DOHH2 (cell line): ENCODE measurements around the gene NAGPA.

Experiments
- H3F3A ChIP-seq: fragments of 200-600 bp; sonication (generic), shearing (Covaris generic); 2 replicates; pipeline ENCODE4 v1.6.0; 2016; ENCODE audit warnings: antibody characterized with exemption, mild to moderate bottlenecking; ENCODE audit not compliant: control insufficient read depth, insufficient read depth
- H3K27ac ChIP-seq: fragments of 200-600 bp; sonication (generic); 2 replicates; pipeline ENCODE4 v1.5.1; 2014; ENCODE audit warnings: low read depth, mild to moderate bottlenecking, low read length, moderate library complexity
- H3K27me3 ChIP-seq: fragments of 200-600 bp; sonication (generic); 2 replicates; pipeline ENCODE4 v1.6.1; 2014; ENCODE audit warnings: mild to moderate bottlenecking, low read length, mixed read lengths; ENCODE audit not compliant: control insufficient read depth
- H3K36me3 ChIP-seq: fragments of 200-600 bp; sonication (generic); 2 replicates; pipeline ENCODE4 v1.6.1; 2014; ENCODE audit warnings: mild to moderate bottlenecking, low read length, moderate library complexity, mixed read lengths; ENCODE audit not compliant: control insufficient read depth
- H3K4me1 ChIP-seq: fragments of 200-600 bp; sonication (generic); 2 replicates; pipeline ENCODE4 v1.6.1; 2014; ENCODE audit warnings: mild to moderate bottlenecking, low read length, mixed read lengths; ENCODE audit not compliant: control insufficient read depth
- H3K4me2 ChIP-seq: fragments of 200-600 bp; sonication (generic); 2 replicates; pipeline ENCODE4 v1.6.0; 2014; ENCODE audit warnings: mild to moderate bottlenecking, low read length, moderate library complexity
- H3K4me3 ChIP-seq: fragments of 200-600 bp; sonication (generic); 2 replicates; pipeline ENCODE4 v1.5.1; 2014; ENCODE audit warnings: mild to moderate bottlenecking, low read length, mixed read lengths
- H3K79me2 ChIP-seq: fragments of 200-600 bp; sonication (generic); 2 replicates; pipeline ENCODE4 v1.6.1; 2014; ENCODE audit warnings: mild to moderate bottlenecking, low read length, mixed read lengths; ENCODE audit not compliant: control insufficient read depth
- H3K9me2 ChIP-seq: fragments of 200-600 bp; sonication (generic); replicated peaks from 2 replicates; pipeline ENCODE4 v1.6.1; 2014; ENCODE audit warnings: mild to moderate bottlenecking, low read length, mixed read lengths; ENCODE audit not compliant: control insufficient read depth
- H3K9me3 ChIP-seq: fragments of 200-600 bp; sonication (generic); 2 replicates; pipeline ENCODE4 v1.6.1; 2014; ENCODE audit warnings: antibody characterized with exemption, low read length, mixed read lengths; ENCODE audit not compliant: control insufficient read depth, insufficient read depth
- H4K20me1 ChIP-seq: fragments of 200-600 bp; sonication (generic); 2 replicates; pipeline ENCODE4 v1.6.0; 2014; ENCODE audit warnings: low read depth, mild to moderate bottlenecking, antibody characterized with exemption, low read length, moderate library complexity; ENCODE audit not compliant: control insufficient read depth, insufficient read depth
- EZH2phosphoT487 ChIP-seq: fragments of 200-600 bp; sonication (generic); IDR thresholded peaks from 2 replicates; pipeline ENCODE4 v1.6.1; 2017; ENCODE audit warnings: borderline replicate concordance, mild to moderate bottlenecking, antibody characterized with exemption, low read length, moderate library complexity, mixed read lengths
- TF ChIP-seq, protein P1 (sequence below): fragments of 200-600 bp; sonication (generic); IDR thresholded peaks from one replicate; pipeline ENCODE4 v1.5.1; 2014; ENCODE audit warnings: antibody characterized with exemption, mild to moderate bottlenecking, low read depth, low read length; ENCODE audit not compliant: poor library complexity, severe bottlenecking

NAGPA gene

DNA sequence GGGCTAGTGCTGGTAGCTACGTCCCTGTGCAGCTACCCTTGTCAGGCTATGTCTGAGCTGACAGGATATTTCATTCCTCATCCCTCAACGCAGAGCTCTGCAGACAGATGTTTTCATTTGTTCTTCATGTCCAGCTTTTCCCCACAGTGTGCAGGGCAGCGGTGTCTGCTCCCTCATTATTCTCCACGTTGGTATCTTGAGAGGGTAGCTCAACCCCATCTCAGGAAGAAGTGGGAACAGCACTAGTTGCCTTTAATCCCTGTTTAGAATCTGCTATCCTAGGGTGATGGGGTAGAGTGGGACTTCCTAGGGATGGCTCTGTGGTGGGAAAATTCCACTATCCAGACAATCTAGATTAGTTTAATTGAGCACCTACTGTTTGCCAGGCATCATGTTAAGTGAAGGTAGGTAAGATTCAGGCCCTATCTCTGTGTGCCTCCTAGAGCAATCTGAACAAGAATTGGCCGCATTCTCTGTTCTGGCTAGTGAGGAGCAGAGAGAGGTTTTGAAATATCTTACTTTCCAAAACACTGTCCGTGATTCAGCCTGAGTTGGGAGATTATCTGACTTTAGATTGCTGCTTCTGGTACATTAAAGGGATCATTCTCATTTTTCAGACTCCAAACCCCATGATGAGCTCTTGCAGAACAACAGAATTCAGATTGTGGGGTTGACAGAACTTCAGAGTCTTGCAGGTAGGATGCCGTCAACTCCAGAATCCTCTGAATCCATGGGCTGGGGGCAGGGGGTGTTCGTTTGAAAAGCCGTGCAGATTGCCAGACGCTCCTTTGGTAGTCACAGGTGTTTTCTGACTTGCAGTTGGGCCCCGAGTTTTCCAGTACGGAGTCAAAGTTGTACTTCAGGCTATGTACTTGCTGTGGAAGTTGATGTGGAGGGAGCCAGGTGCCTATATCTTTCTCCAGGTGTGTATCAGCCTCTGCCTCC lies 38.9 kb upstream of the NAGPA start:
- no peaks in the 10 kb centered on the region for H4K20me1 ChIP-seq
- 0 out of 2 replicates have a peak, but pooled peaks cover 5% of the 10 kb centered on the region for H3K27me3 ChIP-seq
- peak overlapping the region; percentile 71 for H3K4me2 ChIP-seq
- TF ChIP-seq, protein P1, sequence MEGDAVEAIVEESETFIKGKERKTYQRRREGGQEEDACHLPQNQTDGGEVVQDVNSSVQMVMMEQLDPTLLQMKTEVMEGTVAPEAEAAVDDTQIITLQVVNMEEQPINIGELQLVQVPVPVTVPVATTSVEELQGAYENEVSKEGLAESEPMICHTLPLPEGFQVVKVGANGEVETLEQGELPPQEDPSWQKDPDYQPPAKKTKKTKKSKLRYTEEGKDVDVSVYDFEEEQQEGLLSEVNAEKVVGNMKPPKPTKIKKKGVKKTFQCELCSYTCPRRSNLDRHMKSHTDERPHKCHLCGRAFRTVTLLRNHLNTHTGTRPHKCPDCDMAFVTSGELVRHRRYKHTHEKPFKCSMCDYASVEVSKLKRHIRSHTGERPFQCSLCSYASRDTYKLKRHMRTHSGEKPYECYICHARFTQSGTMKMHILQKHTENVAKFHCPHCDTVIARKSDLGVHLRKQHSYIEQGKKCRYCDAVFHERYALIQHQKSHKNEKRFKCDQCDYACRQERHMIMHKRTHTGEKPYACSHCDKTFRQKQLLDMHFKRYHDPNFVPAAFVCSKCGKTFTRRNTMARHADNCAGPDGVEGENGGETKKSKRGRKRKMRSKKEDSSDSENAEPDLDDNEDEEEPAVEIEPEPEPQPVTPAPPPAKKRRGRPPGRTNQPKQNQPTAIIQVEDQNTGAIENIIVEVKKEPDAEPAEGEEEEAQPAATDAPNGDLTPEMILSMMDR: no peak
- no peak for TF ChIP-seq EZH2phosphoT487
- no peaks in the 10 kb centered on the region for H3K9me2 ChIP-seq
- peak overlapping the region; percentile 73 for H3K4me3 ChIP-seq
- peak overlapping the region; percentile 49 for H3K27ac ChIP-seq
- peaks cover 29% of the 10 kb centered on the region for H3K36me3 ChIP-seq
- no peaks in the 10 kb centered on the region for H3K9me3 ChIP-seq
- H3F3A ChIP-seq: no peaks in the 10 kb centered on the region
- H3K79me2 ChIP-seq: peaks cover 36% of the 10 kb centered on the region
- H3K4me1 ChIP-seq: peaks cover 20% of the 10 kb centered on the region

DNA sequence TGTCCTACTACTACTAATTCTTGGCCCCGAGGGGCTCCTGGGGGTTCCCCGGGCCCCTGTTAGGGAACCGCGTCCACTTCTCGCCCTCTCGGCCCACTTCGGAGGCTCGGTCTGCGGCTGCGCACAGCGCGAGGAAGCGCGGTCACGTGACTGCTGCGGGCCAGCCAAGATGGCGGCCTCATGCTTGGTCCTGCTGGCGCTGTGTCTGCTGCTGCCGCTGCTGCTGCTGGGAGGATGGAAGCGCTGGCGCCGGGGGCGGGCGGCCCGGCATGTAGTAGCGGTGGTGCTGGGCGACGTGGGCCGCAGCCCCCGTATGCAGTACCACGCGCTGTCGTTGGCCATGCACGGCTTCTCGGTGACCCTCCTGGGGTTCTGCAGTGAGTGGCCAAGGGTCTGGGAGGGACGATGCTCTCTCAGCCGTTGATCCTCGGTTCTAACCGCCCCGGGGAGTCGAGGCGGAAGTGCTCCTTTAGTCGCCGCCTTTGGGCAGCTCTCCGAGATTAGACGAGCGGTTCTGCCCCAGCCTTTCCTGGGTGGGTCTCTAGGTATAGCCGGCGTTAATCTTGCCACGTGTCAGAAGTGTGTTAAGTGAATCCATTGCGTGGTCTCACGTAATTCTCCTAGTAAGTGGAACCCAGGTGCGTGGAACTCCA lies 38.1 kb upstream of the NAGPA start, which contains the start of gene ALG1:
Gene ALG1, plus strand, starts transcription at position 163 of the 653 bp plus-strand sequence. Its CDS starts 7 bp downstream, at position 170.
- H3K27ac ChIP-seq: peak within 1 kb of the TSS; percentile 49
- H3K4me2 ChIP-seq: peak within 1 kb of the TSS; percentile 71
- H3F3A ChIP-seq: no peaks in the 10 kb centered on the region

DNA sequence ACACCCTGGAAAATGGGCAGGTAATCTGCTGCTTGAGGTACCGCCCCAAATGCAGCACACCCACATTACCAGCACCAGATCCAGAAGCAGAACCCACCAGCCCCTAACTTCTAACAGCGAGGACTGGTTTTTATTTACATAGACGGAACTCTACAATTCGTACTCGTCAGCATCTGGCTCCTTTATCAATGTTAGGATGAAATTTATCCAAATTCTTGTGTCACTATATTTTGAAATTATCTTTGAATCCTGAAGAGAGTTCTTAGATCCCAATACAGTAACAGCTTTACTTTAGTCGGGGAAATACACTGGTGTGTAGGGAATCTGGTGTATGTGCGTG lies 37.6 kb upstream of the NAGPA start:
- Histone ChIP-seq H3K79me2 (peaks cover 36% of the 10 kb centered on the region), H4K20me1 (no peaks in the 10 kb centered on the region), H3K36me3 (peaks cover 23% of the 10 kb centered on the region), H3K4me2 (peak overlapping the region; percentile 71), H3K9me3 (no peaks in the 10 kb centered on the region), H3K4me1 (peaks cover 20% of the 10 kb centered on the region), H3K4me3 (peak overlapping the region; percentile 73), H3F3A (no peaks in the 10 kb centered on the region), H3K9me2 (no peaks in the 10 kb centered on the region), H3K27ac (peak overlapping the region; percentile 49), H3K27me3 (0 out of 2 replicates have a peak, but pooled peaks cover 5% of the 10 kb centered on the region)
- TF ChIP-seq EZH2phosphoT487: no peak
- TF ChIP-seq, protein P1: no peak

More for the DNA sequence above, 38.1 kb upstream of the NAGPA start, which contains the start of gene ALG1:
- H3K9me2 ChIP-seq: no peaks in the 10 kb centered on the region
- H4K20me1 ChIP-seq: no peaks in the 10 kb centered on the region
- no peaks in the 10 kb centered on the region for H3K9me3 ChIP-seq
- H3K4me1 ChIP-seq: peaks cover 20% of the 10 kb centered on the region
- 0 out of 2 replicates have a peak, but pooled peaks cover 5% of the 10 kb centered on the region for H3K27me3 ChIP-seq
- peak within 1 kb of the TSS; percentile 73 for H3K4me3 ChIP-seq
- peaks cover 36% of the 10 kb centered on the region for H3K79me2 ChIP-seq
- H3K36me3 ChIP-seq: peaks cover 26% of the 10 kb centered on the region
- no peak for TF ChIP-seq EZH2phosphoT487
- TF ChIP-seq, protein P1: no peak
